WTC11 (cell line): ENCODE results near the gene OCSTAMP. TPM values are rescaled to one million over a fixed set of nuclear protein-coding genes. Genes with fewer than 3 reads are reported as not detected.

ENCODE experiments used
- ATAC-seq: fragments of 200-7000 bp; cut with Tn5 transposase; 2 replicates; pipeline ENCODE4 v1.10.0; 2021; ENCODE audit warnings: mild to moderate bottlenecking, moderate library complexity
- CTCF ChIA-PET: fragments of 300-600 bp; sonication (Branson Sonifier 250); formaldehyde crosslinking; loops from one replicate; lab custom pipeline; 2021; ENCODE audit warnings: antibody characterized with exemption; lab: Charles Lee
- POLR2A ChIA-PET: fragments of 350-600 bp; sonication (Branson Sonifier 250); formaldehyde crosslinking; loops from one replicate; lab custom pipeline; 2021; ENCODE audit warnings: antibody characterized with exemption; lab: Charles Lee
- DNase-seq: peaks from one replicate; pipeline ENCODE4 v3.0.0; 2021; ENCODE audit warnings: low spot score
- H3K27ac Mint-ChIP-seq: 2 replicates; pipeline ENCODE4 v1.8.0; 2021; ENCODE audit warnings: mixed read lengths
- H3K27me3 Mint-ChIP-seq: 2 replicates; pipeline ENCODE4 v1.8.0; 2021; ENCODE audit warnings: low read depth, mild to moderate bottlenecking, moderate library complexity, mixed read lengths
- H3K36me3 Mint-ChIP-seq: 2 replicates; pipeline ENCODE4 v1.8.0; 2021; ENCODE audit warnings: mixed read lengths
- H3K4me1 Mint-ChIP-seq: 2 replicates; pipeline ENCODE4 v1.8.0; 2022; ENCODE audit warnings: mixed read lengths
- H3K4me3 Mint-ChIP-seq: 2 replicates; pipeline ENCODE4 v1.8.0; 2021; ENCODE audit warnings: mild to moderate bottlenecking, moderate library complexity, mixed read lengths
- H3K9me3 Mint-ChIP-seq: 2 replicates; pipeline ENCODE4 v1.8.0; 2021; ENCODE audit warnings: mixed read lengths
- ARID4B ChIP-seq: sonication (generic); formaldehyde crosslinking; IDR thresholded peaks from 2 replicates; pipeline ENCODE4 v1.8.0; 2023; ENCODE audit warnings: missing genetic modification reagents, mild to moderate bottlenecking, borderline replicate concordance
- ATF3 ChIP-seq: sonication (generic); formaldehyde crosslinking; conservative IDR thresholded peaks from 2 replicates; pipeline ENCODE4 v1.8.1; 2022; ENCODE audit warnings: mild to moderate bottlenecking, missing genetic modification reagents
- FOXJ3 ChIP-seq: sonication (generic); formaldehyde crosslinking; IDR thresholded peaks from 2 replicates; pipeline ENCODE4 v1.9.0; 2021; ENCODE audit warnings: missing genetic modification reagents, mild to moderate bottlenecking, borderline replicate concordance
- GABPB1 ChIP-seq: sonication (generic); formaldehyde crosslinking; IDR thresholded peaks from 2 replicates; pipeline ENCODE4 v1.8.1; 2023; ENCODE audit warnings: mild to moderate bottlenecking, missing genetic modification reagents
- GRHL2 ChIP-seq: fragments of 250-450 bp; sonication (Bioruptor Pico); IDR thresholded peaks from 2 replicates; pipeline ENCODE4 v1.8.0; 2022; ENCODE audit warnings: mild to moderate bottlenecking, moderate library complexity; ENCODE audit not compliant: insufficient replicate concordance, severe bottlenecking
- KAT7 ChIP-seq: sonication (generic); formaldehyde crosslinking; IDR thresholded peaks from 2 replicates; pipeline ENCODE4 v1.8.1; 2023; ENCODE audit warnings: missing genetic modification reagents, mild to moderate bottlenecking, borderline replicate concordance
- NFYB ChIP-seq: sonication (generic); formaldehyde crosslinking; conservative IDR thresholded peaks from 2 replicates; pipeline ENCODE4 v1.8.0; 2022; ENCODE audit warnings: low read depth, missing genetic modification reagents
- ZNF317 ChIP-seq: sonication (generic); formaldehyde crosslinking; IDR thresholded peaks from 2 replicates; pipeline ENCODE4 v1.8.1; 2023; ENCODE audit warnings: low read depth, mild to moderate bottlenecking, moderate library complexity, missing genetic modification reagents, borderline replicate concordance
- total RNA-seq: library from RNA; stranded (reverse); gene quantifications from 3 replicates; pipeline ENCODE4 v1.2.3, GENCODE V29; 2021
- TF ChIP-seq, protein P1 (sequence below): fragments of 200-600 bp; IDR thresholded peaks from 2 replicates; pipeline ENCODE4 v1.8.0; 2022; ENCODE audit warnings: antibody characterized with exemption
- TF ChIP-seq, protein P2 (sequence below): sonication (generic); formaldehyde crosslinking; IDR thresholded peaks from 2 replicates; pipeline ENCODE4 v1.8.1; 2023; ENCODE audit warnings: mild to moderate bottlenecking, missing genetic modification reagents, moderate library complexity

Gene OCSTAMP
- total RNA-seq, 1 experiment from 2014 or later = not detected

DNA sequence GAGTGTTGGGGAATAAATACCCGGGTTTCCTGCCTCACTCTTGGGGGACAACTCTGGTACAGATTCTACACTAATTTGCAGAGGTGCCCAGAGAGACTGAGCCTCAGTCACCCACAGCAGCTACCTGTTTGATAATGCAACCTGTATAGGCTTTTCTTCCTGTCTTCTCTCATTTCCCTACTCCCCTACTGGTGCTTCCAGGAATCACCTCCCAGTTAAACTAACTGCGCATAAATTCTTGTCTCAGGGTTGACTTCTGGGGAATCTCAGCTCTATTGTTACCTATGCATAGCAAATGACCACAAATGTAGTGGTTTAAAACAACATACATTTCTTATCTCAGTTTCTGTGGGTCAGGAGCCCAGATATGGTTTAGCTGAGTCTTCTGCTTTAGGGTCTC is 11.3 kb downstream of the OCSTAMP start:
- TF ChIP-seq ZNF317 = no peak
- no peak for TF ChIP-seq KAT7 (CRISPR knock-in tag)
- TF ChIP-seq, protein P1, sequence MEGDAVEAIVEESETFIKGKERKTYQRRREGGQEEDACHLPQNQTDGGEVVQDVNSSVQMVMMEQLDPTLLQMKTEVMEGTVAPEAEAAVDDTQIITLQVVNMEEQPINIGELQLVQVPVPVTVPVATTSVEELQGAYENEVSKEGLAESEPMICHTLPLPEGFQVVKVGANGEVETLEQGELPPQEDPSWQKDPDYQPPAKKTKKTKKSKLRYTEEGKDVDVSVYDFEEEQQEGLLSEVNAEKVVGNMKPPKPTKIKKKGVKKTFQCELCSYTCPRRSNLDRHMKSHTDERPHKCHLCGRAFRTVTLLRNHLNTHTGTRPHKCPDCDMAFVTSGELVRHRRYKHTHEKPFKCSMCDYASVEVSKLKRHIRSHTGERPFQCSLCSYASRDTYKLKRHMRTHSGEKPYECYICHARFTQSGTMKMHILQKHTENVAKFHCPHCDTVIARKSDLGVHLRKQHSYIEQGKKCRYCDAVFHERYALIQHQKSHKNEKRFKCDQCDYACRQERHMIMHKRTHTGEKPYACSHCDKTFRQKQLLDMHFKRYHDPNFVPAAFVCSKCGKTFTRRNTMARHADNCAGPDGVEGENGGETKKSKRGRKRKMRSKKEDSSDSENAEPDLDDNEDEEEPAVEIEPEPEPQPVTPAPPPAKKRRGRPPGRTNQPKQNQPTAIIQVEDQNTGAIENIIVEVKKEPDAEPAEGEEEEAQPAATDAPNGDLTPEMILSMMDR = peak; percentile 32; the same call in 1 of the 2 replicates
- no peak for TF ChIP-seq FOXJ3 (CRISPR knock-in tag)
- no peak for TF ChIP-seq ATF3
- no peak for DNase-seq
- no peak overlapping the region for H3K27ac Mint-ChIP-seq
- CTCF ChIA-PET = interaction anchor here (0.7 to 2.2 kb wide), 16 partner anchors 10 to 255 kb away, joined by 3 to 9 read pairs (median 6); partner anchors contain the start of genes OCSTAMP, SLC13A3 and ZNF334
- H3K9me3 Mint-ChIP-seq = no peaks in the 10 kb centered on the region
- peaks cover 13% of the 10 kb centered on the region for H3K4me1 Mint-ChIP-seq
- peaks cover 2% of the 10 kb centered on the region; the same call in 1 of the 2 replicates for H3K27me3 Mint-ChIP-seq
- H3K4me3 Mint-ChIP-seq = no peak overlapping the region
- POLR2A ChIA-PET = no interaction called here
- H3K36me3 Mint-ChIP-seq = no peaks in the 10 kb centered on the region
- peak; percentile 88 for ATAC-seq

GRCh38 chr20:46530640-46531039 is 19.8 kb downstream of the OCSTAMP start:
- ATAC-seq (no peak), DNase-seq (no peak)
- no peaks in the 10 kb centered on the region for H3K36me3 Mint-ChIP-seq
- TF ChIP-seq NFYB (CRISPR knock-in tag) (no peak), ARID4B (CRISPR knock-in tag) (no peak), GABPB1 (CRISPR knock-in tag) (peak; percentile 70)
- CTCF ChIA-PET = interaction anchor here (1.9 kb wide), 1 partner anchor 32 kb away, joined by 5 read pairs; no protein-coding TSS in a partner anchor
- no peaks in the 10 kb centered on the region for H3K4me1 Mint-ChIP-seq
- H3K4me3 Mint-ChIP-seq = no peak overlapping the region
- H3K9me3 Mint-ChIP-seq = no peaks in the 10 kb centered on the region
- H3K27me3 Mint-ChIP-seq = peaks cover 19% of the 10 kb centered on the region
- no peak overlapping the region for H3K27ac Mint-ChIP-seq
- POLR2A ChIA-PET = no interaction called here

DNA sequence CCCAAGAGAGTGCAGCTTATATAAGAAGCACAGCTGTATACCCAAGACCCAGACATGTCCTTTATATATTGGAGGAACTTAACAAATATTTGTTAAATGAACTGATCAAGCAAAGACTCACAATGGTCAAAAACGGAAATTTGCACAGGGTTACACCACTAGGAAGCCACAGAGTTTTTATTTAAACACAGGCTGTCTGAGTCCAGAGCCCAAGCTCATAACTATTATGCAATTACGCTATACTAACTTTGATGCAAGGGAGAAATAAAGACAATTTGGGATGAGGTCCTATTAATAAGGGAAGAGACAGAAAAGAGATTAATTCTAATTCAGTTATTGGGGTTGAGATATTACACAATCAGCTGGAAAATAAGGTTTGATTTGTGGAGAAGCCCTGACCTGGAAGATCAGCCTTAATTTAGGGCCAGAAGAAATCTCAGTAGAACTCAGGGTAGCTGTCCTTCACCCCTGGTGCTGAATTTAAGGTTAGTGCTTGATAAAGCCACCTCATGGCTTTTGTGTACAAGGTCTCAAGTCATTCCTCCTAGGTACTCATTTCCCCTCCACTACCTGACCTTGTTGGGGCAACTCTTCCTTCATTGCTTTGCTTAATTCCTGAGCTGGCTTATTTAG is 26.6 kb downstream of the OCSTAMP start:
- no peak for ATAC-seq
- Mint-ChIP-seq H3K4me1 (no peaks in the 10 kb centered on the region), H3K27ac (no peak overlapping the region), H3K36me3 (no peaks in the 10 kb centered on the region), H3K27me3 (peaks cover 20% of the 10 kb centered on the region), H3K9me3 (no peaks in the 10 kb centered on the region), H3K4me3 (no peak overlapping the region)
- peak; percentile 33 for DNase-seq
- ChIA-PET CTCF (interaction anchor here (0.8 to 4.0 kb wide), 6 partner anchors 10 to 99 kb away, joined by 3 to 15 read pairs (median 4); partner anchors contain the start of gene OCSTAMP), POLR2A (no interaction called here)
- TF ChIP-seq GRHL2 (CRISPR knock-in tag) = no peak
- 0 out of 2 replicates have a peak, but pooled peaks have one; percentile 11 for TF ChIP-seq GABPB1 (CRISPR knock-in tag)
- TF ChIP-seq, protein P2, sequence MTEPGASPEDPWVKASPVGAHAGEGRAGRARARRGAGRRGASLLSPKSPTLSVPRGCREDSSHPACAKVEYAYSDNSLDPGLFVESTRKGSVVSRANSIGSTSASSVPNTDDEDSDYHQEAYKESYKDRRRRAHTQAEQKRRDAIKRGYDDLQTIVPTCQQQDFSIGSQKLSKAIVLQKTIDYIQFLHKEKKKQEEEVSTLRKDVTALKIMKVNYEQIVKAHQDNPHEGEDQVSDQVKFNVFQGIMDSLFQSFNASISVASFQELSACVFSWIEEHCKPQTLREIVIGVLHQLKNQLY (CRISPR knock-in tag) = no peak
- TF ChIP-seq ZNF317 = no peak
- TF ChIP-seq, all 79 proteins: peak for 1
